Daoy (cell line): ENCODE results near the gene TUBB8B. TPM values are rescaled to one million over a fixed set of nuclear protein-coding genes. Genes with fewer than 3 reads are reported as not detected.
"Not testable (repeated sequence)": the region's sequence is repeated elsewhere in the genome, so short reads cannot be mapped to it uniquely, and the experiment has no call there.

Experiments used
- DNase-seq: peaks from one replicate; pipeline ENCODE4 v3.0.0-alpha.2; 2015; ENCODE audit warnings: low read depth
- total RNA-seq: library from RNA; depleted of rRNA; stranded (reverse); fragments of >200 nt; shearing (Covaris generic); gene quantifications from 2 replicates; pipeline ENCODE4 v1.2.3, GENCODE V29; 2014; rRNA removed

Gene TUBB8B
- not detected in 2 replicates for total RNA-seq

DNA sequence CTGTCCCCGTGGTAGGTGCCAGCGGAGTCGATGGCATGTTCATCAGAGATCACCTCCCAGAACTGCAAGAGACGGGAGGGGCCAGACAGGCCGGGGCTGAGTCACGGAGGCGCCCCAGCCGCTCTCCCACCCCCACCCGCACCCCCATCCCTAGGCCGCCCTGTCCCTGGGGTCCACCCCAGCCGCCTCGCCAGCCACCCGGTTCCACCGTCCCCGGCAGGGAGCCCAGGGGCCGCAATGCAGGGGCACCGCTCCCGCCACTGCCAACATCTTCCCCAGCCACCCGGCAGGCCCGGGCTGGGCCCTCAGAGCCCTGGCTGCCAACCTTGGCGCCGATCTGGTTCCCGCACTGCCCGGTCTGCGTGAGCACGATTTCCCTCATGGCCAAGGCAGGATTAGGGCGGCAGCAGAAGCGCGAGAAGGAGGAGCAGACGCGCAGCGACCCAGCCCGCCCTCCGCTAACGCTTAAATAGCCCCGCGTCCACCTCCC, at the start of gene TUBB8B:
TSS of gene TUBB8B (minus strand) at position 440 of the 490 bp plus-strand sequence. CDS start at position 382, 58 bp downstream.
- not testable (repeated sequence) for DNase-seq

DNA sequence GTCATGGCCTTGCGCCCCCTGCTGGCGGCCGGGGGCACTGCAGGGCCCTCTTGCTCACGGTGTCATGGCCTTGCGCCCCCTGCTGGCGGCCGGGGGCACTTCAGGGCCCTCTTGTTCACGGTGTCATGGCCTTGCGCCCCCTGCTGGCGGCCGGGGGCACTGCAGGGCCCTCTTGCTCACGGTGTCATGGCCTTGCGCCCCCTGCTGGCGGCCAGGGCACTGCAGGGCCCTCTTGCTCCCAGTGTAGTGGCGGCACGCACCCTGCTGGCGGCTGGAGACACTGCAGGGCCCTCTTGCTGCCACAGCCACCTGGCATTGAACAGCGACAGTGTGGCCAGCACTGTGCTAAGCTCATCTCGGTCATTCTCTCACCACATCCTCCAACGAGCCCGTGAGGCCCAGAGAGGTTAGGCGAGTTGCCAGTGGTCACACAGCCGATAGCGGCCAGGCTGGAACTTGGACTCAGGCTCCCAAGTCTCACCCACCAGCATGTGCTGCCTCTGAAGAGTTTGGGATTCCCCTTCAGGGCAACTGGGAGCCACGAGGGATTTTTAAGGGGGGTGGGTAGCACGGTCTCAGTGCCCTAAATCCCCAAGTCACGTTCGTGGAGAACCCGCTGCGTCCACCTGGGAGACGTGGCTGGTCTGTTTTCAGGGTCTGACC, 48.0 kb upstream of the TUBB8B start:
- DNase-seq = not testable (repeated sequence)

DNA sequence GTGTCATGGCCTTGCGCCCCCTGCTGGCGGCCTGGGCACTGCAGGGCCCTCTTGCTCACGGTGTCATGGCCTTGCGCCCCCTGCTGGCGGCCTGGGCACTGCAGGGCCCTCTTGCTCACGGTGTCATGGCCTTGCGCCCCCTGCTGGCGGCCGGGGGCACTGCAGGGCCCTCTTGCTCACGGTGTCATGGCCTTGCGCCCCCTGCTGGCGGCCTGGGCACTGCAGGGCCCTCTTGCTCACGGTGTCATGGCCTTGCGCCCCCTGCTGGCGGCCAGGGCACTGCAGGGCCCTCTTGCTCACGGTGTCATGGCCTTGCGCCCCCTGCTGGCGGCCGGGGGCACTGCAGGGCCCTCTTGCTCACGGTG, 47.3 kb upstream of the TUBB8B start:
- DNase-seq = not testable (repeated sequence)

DNA sequence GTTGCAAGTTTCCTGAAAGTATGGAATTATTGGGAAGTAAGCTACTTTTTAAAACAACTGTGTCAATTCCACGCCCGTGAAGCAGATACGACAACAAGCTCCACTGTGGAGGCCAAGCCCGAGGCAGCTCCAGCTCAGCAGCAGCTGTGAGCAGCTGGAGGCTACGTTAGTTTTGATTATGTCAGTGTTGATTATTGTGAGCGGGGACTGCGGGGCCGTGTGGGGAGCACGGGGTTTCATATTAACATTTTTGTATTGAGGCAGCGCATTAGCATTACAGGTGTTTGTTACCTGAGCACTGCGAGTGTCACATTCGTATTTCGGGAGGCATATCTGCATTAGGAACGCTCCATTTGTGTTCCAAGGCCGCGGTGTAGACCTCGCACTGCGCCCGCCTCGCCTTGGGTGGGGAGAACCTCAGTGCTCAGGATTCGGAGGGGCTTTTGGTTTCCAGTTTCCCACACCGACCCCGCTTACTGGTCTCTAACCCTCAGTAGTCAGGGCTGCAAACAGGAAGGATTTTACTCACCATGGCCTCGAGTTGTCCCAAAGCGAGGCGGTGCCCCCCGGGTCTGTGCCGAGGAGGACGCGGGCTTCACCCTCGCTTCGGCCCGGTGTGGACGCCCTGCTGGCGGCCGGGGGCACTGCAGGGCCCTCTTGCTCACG, 46.8 kb upstream of the TUBB8B start:
- not testable (repeated sequence) for DNase-seq

DNA sequence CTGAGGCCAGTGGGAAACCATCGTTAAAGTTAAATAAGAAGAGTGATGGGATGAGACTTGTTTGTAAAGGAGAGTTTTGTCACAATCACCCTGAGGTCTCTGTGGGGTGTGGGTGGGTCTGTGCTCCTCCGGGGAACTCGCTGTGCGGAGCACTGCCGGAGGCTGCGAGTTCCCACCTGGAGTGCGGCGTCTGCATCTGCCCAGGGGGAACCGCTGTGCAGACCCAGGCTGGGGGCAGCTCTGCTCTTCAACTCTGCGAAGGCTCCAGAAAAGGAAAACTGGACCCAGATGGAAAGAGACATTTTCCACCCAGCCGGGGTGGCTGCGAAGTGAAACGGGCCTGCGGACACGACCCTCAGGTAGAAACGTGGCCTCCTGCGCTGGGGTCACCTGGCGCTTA, 46.2 kb upstream of the TUBB8B start:
- not testable (repeated sequence) for DNase-seq

DNA sequence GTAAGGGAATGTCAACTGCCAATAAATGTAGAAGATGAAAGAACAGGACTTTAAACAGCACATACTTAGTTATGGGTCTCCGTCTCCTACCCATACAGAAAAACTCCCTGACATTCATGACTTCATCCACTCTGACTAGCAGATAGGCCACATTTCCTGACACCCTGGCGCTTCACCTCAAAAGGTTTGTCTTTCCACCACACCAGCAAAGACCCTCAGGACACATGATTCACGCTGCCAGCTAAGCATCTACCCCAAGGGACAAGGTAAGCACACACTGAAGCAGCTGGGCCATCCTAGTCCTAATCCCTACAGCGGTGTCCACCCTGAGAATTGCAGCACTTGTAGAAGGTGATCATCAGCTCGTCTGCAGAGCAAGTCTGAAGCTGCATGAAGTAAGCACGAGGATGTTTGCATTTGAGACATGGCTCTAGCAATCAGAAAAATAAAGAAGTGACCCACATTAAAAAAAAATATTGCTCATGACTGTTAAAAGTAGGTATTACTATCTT, 44.5 kb upstream of the TUBB8B start:
- not testable (repeated sequence) for DNase-seq

DNA sequence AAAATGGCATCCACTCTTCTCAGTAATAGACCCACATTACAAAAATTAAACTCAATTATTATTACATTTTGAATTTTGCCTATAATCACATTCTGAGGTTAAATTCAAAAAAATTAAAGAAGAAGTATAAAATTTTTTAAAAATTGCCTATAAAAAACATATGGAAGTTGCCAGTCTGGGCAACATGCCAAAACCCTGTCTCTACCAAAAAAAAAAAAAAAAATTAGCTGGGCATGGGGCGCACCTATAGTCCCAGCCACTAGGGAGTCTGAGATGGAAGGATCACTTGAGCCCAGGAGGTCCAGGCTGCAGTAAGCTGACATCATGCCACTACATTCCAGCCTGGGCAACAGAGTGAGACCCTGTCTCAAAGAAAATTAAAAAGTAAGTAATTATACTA, 42.1 kb upstream of the TUBB8B start:
- not testable (repeated sequence) for DNase-seq

DNA sequence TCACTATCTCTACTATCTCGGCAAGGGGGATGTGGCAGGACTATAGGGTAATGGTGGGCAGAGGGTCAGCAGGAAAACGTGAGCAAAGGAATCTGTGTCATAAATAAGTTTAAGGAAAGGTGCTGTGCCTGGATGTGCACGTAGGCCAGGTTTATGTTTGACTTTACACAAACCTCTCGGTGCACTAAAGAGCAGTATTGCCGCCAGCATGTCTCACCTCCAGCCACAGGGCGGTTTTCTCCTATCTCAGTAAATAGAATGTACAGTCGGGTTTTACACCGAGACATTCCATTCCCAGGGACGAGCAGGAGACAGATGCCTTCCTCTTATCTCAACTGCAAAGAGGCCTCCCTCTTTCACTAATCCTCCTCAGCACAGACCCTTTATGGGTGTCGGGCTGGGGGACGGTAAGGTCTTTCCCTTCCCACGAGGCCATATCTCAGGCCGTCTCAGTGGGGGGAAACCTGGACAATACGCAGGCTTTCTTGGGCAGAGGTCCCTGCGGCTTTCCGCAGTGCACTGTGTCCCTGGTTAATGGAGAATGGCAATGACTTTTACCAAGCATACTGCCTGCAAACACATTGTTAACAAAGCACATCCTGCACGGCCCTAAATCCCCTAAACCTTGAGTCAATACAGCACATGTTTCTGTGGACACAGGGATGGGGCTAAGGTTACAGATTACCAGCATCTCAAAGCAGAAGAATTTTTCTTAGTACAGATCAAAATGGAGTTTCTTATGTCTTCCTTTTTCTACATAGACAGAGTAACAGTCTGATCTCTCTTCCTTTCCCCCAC, 41.2 kb upstream of the TUBB8B start:
- not testable (repeated sequence) for DNase-seq

DNA sequence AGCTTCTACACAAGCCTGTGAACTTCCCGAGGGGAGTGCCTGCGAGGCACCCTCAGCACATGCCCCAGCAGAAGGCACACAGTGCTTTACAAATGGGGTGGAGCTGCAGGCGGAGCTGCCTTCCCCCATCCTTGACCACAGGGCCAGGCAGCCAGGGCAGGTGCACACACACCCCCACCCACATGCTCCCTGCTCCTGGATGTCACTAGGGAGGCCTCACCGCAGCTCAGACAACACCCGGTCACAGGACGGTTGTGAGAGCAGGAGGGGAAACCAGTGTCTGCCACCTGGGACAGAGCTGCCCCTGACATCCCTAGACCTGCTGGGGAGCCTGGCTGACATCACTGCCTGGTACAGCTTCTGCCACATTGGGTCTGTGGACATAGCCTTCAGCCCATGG, 39.7 kb upstream of the TUBB8B start:
- DNase-seq = not testable (repeated sequence)

DNA sequence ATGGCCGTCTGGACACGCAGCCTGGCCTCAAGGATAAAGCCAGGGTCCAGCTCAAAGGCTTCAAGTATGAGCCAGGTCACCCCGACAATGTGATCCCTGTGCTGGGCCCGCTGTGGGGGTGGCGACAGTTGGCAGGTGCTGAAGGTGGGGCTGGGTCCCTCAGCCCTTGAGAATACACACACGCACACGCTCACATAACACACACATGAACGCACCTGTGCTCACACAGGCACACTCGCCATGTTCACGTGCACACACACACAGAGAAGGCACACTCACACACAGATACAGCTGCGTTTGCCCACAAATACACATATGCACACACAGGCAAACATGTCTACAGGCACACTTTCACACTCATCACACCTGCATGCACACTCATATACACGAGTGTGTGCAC, 35.4 kb upstream of the TUBB8B start:
- not testable (repeated sequence) for DNase-seq

DNA sequence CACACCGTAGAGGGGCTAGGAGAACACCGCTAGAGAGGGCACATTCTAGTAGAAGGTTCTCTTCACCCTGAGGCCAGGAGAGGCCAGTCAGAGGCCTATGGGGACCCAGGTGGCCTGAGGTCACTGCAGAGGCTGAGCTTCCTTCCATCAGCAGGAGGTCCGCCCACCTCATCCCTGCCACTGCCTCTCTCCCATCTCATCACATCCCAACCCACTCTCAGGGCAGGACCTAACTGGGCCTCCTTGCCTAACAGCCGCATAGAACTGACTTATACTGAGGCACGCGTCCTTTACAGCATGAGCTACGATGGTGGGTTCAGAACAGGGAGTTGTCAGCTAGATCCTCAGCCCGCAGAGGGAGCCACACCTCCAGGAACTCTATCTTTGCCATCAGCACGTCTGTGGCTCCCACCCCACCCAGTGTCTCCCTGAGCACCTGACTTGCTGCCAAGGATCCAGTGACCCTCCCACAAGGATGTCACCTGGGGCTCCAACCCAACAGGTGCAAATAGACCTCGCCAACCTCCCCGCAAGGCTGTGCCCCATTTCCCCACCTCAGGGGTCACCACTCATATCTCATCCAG, 33.3 kb upstream of the TUBB8B start:
- DNase-seq = not testable (repeated sequence)

DNA sequence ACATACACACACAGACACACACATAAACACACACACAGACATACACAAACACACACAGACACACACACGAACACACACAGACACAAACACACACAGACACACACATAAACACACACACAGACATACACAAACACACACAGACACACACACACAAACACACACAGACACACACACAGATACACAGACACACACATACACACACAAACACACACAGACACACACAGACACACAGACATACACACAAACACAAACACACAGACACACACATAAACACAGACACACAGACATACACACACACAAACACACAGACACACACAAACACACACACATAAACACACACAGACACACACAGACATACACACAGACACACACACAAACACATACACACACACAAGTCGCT, 31.5 kb upstream of the TUBB8B start:
- DNase-seq = not testable (repeated sequence)

DNA sequence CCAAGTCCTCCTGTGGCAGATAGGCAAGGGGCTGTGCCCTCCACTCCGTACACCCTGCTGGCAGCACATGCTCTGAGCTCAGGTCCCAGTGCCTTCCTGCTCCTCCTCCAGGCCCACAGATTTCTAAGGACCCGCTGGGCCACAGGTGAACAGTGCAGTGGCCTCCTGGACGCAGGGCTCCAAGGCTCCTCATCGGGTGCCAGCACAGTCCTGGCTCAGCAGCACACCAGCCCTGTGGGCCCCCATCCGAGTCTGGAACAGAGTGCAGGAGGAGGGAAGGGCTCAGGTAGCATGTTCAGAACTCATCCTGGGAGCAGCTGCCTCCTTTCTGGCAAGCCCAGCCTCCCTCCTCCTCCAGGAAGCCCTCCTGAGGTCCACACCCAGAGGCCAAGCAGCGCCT, 30.8 kb upstream of the TUBB8B start:
- not testable (repeated sequence) for DNase-seq

DNA sequence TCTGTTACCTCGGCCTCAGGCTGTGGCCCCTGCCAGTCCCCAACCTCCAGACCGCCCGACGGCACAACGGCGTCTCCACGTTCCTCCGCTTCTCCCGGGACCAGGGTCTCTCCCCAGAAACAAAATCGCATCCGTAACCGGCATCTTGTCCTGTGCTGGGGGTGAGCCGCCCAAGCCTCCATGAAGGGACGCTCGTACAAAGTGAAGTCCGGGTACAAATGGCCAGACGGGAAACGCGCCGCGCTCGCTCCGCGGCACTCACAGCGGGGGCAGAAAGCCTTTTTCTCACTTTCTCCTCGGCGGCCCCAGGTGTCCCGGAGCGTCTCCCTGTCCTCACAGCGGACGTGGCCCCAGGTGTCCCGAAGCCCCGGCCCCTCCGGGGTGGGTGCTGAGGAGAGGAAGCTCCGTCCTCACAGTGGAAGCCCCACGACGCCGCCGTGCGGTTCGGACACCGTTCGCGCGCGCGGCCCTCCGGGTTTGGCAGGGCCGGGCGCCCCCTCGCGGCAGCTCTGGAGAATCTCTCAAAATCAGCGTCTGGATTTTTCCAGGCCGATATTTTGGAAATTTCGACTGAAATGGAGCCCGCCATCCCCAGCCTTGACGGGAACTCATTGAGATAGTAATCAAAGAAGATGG, 26.2 kb upstream of the TUBB8B start:
- DNase-seq = not testable (repeated sequence)

DNA sequence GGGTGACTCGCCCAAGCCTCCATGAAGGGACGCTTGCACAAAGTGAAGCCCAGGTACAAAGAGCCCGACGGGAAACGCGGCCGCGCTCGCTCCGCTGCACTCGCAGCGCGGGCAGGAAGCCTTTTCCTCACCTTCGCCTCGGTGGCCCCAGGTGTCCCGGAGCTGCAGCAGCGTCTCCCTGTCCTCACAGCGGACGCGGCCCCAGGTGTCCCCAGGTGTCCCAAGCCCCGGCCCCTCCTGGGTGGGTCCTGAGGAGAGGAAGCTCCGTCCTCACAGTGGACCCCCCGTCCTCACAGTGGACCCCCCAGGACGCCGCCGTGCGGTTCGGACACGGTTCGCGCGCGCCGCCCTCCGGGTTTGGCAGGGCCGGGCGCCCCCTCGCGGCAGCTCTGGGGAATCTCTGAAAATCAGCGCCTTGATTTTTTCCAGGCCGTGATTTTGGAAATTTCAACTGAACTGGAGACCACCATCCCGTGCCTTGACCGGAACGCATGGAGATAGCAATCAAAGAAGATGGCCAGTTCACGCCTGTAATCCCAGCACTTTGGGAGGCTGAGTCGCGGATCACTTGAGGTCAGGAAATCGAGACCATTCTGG, 23.9 kb upstream of the TUBB8B start:
- not testable (repeated sequence) for DNase-seq

DNA sequence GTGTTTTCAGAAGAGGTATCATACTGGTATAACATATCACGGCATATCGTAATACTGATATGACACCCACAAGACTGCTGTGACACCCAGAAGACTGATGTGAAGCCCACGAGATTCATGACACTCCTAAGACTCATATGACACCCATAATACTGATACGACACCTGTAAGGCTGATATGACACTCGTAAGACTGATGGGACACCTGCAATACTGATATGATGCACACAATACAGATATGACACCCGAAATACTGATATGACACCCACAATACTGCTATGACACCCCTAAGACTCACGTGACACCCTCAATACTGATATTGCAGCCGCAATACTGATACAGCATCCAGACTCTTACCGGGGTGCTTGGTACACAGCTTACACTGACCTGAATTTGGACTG, 18.3 kb upstream of the TUBB8B start:
- DNase-seq = not testable (repeated sequence)

DNA sequence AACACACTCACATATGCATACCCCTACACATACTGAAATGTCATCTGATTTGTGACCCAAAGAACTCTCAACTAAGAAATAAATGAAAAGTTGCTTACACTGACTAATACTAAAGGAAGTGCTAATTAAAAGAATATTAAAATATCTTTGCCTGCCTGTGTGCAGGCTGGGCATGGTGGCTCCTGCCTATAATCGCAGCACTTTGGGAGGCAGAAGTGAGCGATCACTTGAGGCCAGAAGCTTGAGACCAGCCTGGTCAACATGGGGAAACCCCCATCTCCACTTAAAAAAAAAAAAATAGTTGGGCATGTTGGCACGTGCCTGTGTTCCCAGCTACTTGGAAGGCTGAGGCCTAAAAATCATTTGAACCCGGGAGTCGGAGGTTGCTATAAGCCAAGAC, 14.9 kb upstream of the TUBB8B start:
- DNase-seq = not testable (repeated sequence)

DNA sequence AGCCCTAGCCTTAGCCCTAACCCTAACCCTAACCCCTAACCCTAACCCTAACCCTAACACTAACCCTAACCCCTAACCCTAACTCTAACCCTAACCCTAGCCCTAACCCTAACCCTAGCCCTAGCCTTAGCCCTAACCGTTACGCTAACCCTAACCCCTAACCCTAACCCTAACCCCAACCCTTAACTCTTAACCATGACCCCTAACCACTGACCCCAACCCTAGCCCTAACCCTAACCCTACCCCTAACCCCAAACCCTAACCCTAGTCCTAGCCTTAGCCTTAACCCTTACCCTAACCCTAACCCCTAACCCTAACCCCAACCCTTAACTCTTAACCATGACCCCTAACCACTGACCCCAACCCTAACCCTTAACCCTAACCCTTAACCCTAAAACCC, 14.2 kb upstream of the TUBB8B start:
- DNase-seq = not testable (repeated sequence)

DNA sequence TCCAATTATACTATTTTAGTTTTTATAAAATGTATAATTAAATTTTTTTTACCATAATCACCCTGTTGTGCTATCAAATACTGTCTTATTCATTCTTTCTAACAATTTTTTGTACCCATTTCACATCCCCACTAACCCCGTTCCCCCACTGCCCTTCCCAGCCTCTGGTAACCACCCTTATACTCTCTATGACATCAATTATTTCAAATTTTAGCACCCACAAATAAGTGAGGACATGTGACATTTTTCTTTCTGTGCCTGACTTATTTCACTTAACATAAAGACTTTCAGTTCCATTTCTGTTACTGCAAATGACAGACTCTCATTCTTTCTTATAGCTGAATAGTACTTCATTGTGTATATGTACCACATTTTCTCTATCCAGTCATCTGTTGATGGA, 5.0 kb upstream of the TUBB8B start:
- not testable (repeated sequence) for DNase-seq

DNA sequence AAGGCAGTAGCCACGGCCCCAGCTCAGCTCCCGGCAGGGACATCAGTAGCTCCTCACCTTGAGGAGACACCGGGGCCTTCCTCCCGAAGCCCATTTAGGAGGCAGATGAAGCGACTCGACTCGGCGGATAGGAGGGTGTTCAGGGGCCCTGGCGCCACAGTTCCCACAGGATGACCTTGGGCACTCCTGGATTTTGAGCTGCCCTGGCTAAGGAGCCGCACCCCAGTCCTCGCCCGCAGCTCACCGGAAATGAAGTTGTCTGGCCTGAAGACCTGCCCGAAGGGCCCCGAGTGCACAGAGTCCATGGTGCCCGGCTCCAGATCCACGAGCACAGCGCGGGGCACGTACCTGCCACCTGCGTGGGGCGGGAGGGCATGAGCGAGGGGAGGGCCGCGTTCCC, 719 bp downstream of the TUBB8B start:
- DNase-seq = not testable (repeated sequence)

DNA sequence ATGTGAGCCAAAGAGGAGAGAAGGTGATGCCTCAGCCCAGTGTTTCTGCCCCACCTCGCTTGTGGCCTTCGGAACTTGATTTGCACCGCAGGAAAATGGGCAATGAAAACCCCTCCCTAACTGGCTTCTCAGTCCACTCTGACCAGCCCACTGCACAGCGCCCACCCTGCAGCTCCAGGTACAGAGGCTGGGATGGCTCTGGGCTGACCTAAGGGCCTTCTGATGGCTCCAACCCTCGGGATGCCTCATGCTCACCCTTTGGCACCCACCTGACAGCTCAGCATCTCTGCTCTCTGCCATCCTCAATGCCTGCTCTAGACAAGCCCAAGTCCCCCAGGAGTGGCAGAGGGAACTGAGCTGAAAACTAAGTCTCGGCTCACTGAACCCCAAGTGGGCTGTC, 36.2 kb downstream of the TUBB8B start:
- DNase-seq = not testable (repeated sequence)
